ENCODE measurements around the gene VPS9D1. TPM values are rescaled to one million over a fixed set of nuclear protein-coding genes. Genes with fewer than 3 reads are reported as not detected.

Gene VPS9D1
- total and polyA plus RNA-seq, 4 donors: 3.6 to 7.2 (median 4.1) TPM

- no peak overlapping the region for H3K4me3 ChIP-seq (ENCODE audit: low read depth in 1 of 3, low read length in 3 of 3)
- H3K9ac ChIP-seq (ENCODE audit: low read depth in 1 of 2, low read length in 2 of 2): no peak overlapping the region
- H3K4me1 ChIP-seq (ENCODE audit: control insufficient read depth in 4 of 4, insufficient read depth in 4 of 4, low read length in 3 of 4): peaks cover 0 to 2% (median 0%) of the 10 kb centered on the region in 4 donors
- WGBS: 99% methylated on average over 3 of the region's 3 CpGs
- no peak for DNase-seq (ENCODE audit: low spot score)
- H3K36me3 ChIP-seq (ENCODE audit: control insufficient read depth in 4 of 4, insufficient read depth in 3 of 4, low read depth in 1 of 4, low read length in 3 of 4): peaks cover 44 to 90% (median 54%) of the 10 kb centered on the region in 4 donors
- no peaks in the 10 kb centered on the region for H3K27me3 ChIP-seq (ENCODE audit: control insufficient read depth in 4 of 4, insufficient read depth in 4 of 4, low read length in 3 of 4)
- no peaks in the 10 kb centered on the region for H3K9me3 ChIP-seq (ENCODE audit: control insufficient read depth in 4 of 4, low read length in 3 of 4)
- no peak for TF ChIP-seq TAF1 (conservative IDR thresholded peaks at IDR 0.05)
- TF ChIP-seq, protein P1, sequence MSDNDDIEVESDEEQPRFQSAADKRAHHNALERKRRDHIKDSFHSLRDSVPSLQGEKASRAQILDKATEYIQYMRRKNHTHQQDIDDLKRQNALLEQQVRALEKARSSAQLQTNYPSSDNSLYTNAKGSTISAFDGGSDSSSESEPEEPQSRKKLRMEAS (IDR thresholded peaks at IDR 0.05): no peak
- no peak for TF ChIP-seq HNF4A (conservative IDR thresholded peaks at IDR 0.05)
- no peak for TF ChIP-seq ZBTB33 (IDR thresholded peaks at IDR 0.05)
- TF ChIP-seq REST (IDR thresholded peaks at IDR 0.05): no peak
- TF ChIP-seq HNF4G (IDR thresholded peaks at IDR 0.05): no peak
- TF ChIP-seq EGR1 (IDR thresholded peaks at IDR 0.05; ENCODE audit: low read depth in 2 of 2): no peak
- TF ChIP-seq GABPA (IDR thresholded peaks at IDR 0.05 in 1 of 2, conservative IDR thresholded peaks at IDR 0.05 in 1 of 2): no peak
- no peak for TF ChIP-seq SP1 (IDR thresholded peaks at IDR 0.05)
- TF ChIP-seq CTCF (IDR thresholded peaks at IDR 0.05; ENCODE audit: low read depth, low read length, missing input control): no peak
- no peak for TF ChIP-seq RXRA (IDR thresholded peaks at IDR 0.05)
- no peak overlapping the region for H3K27ac ChIP-seq (ENCODE audit: low read depth in 1 of 2, low read length in 2 of 2)
Measured at GRCh38 chr16:89736554-89736953, 15.9 kb upstream of the VPS9D1 start.

GRCh38 chr16:89733792-89734191 is 13.1 kb upstream of the VPS9D1 start:
- TF ChIP-seq FOXA2 (IDR thresholded peaks at IDR 0.05) (no peak), NR2F2 (IDR thresholded peaks at IDR 0.05) (no peak), FOXA1 (IDR thresholded peaks at IDR 0.05) (no peak)
- TF ChIP-seq, protein P1 (IDR thresholded peaks at IDR 0.05): no peak
- 92% methylated on average over 21 of the region's 21 CpGs for WGBS

More at GRCh38 chr16:89733792-89734191, 13.1 kb upstream of the VPS9D1 start:
- no peak overlapping the region for H3K9ac ChIP-seq (ENCODE audit: low read depth in 1 of 2, low read length in 2 of 2)
- H3K27ac ChIP-seq (ENCODE audit: low read depth in 1 of 2, low read length in 2 of 2): no peak overlapping the region
- H3K9me3 ChIP-seq (ENCODE audit: control insufficient read depth in 4 of 4, low read length in 3 of 4): no peaks in the 10 kb centered on the region
- H3K4me1 ChIP-seq (ENCODE audit: control insufficient read depth in 4 of 4, insufficient read depth in 4 of 4, low read length in 3 of 4): peaks cover 3 to 24% (median 19%) of the 10 kb centered on the region in 4 donors
- H3K27me3 ChIP-seq (ENCODE audit: control insufficient read depth in 4 of 4, insufficient read depth in 4 of 4, low read length in 3 of 4): no peaks in the 10 kb centered on the region
- no peak overlapping the region for H3K4me3 ChIP-seq (ENCODE audit: low read depth in 1 of 3, low read length in 3 of 3)
- no peak for DNase-seq (ENCODE audit: low spot score)
- H3K36me3 ChIP-seq (ENCODE audit: control insufficient read depth in 4 of 4, insufficient read depth in 3 of 4, low read depth in 1 of 4, low read length in 3 of 4): peaks cover 40 to 83% (median 47%) of the 10 kb centered on the region in 4 donors

Measured in liver (tissue), 9 donors.